Mesendoderm (in vitro differentiated cells): ENCODE measurements around the gene RAPGEF4.

Experiments used
- DNase-seq: peaks from one replicate; pipeline ENCODE4 v3.0.0; 2013
- H2AK5ac ChIP-seq: 2 replicates; pipeline ENCODE4 v1.6.1; 2013; ENCODE audit warnings: low read length, inconsistent platforms
- H2BK120ac ChIP-seq: 2 replicates; pipeline ENCODE4 v1.6.1; 2013; ENCODE audit warnings: low read depth, mild to moderate bottlenecking, low read length, moderate library complexity, mixed read lengths
- H2BK15ac ChIP-seq: replicated peaks from 2 replicates; pipeline ENCODE4 v1.6.1; 2013; ENCODE audit warnings: low read depth, mild to moderate bottlenecking, moderate library complexity
- H2BK5ac ChIP-seq: 2 replicates; pipeline ENCODE4 v1.6.1; 2013; ENCODE audit warnings: low read length, inconsistent platforms
- H3K18ac ChIP-seq: 2 replicates; pipeline ENCODE4 v1.6.1; 2013; ENCODE audit warnings: mild to moderate bottlenecking, low read length, mixed read lengths
- H3K23ac ChIP-seq: one replicate; pipeline ENCODE4 v1.6.1; 2013; ENCODE audit warnings: low read length
- H3K27ac ChIP-seq: 2 replicates; pipeline ENCODE4 v1.5.1; 2013; ENCODE audit warnings: low read depth, mild to moderate bottlenecking, inconsistent platforms, low read length, moderate library complexity
- H3K27me3 ChIP-seq: 2 replicates; pipeline ENCODE4 v1.6.1; 2013; ENCODE audit warnings: low read length, control low read depth, mild to moderate bottlenecking, inconsistent platforms; ENCODE audit not compliant: insufficient read depth, poor library complexity
- H3K36me3 ChIP-seq: 2 replicates; pipeline ENCODE4 v1.6.1; 2013; ENCODE audit warnings: low read length, inconsistent platforms; ENCODE audit not compliant: control insufficient read depth, insufficient read depth
- H3K4ac ChIP-seq: one replicate; pipeline ENCODE4 v1.6.1; 2013; ENCODE audit warnings: low read depth, mild to moderate bottlenecking, low read length, moderate library complexity
- H3K4me1 ChIP-seq: 2 replicates; pipeline ENCODE4 v1.6.1; 2013; ENCODE audit warnings: low read depth, low read length, inconsistent platforms; ENCODE audit not compliant: control insufficient read depth
- H3K4me2 ChIP-seq: 2 replicates; pipeline ENCODE4 v1.6.1; 2013; ENCODE audit warnings: low read length
- H3K4me3 ChIP-seq: 2 replicates; pipeline ENCODE4 v1.5.1; 2013; ENCODE audit warnings: mild to moderate bottlenecking, low read length
- H3K56ac ChIP-seq: one replicate; pipeline ENCODE4 v1.6.1; 2013; ENCODE audit warnings: low read length
- H3K79me1 ChIP-seq: 2 replicates; pipeline ENCODE4 v1.6.1; 2013; ENCODE audit warnings: low read length, inconsistent platforms
- H3K79me2 ChIP-seq: 2 replicates; pipeline ENCODE4 v1.6.1; 2013; ENCODE audit warnings: mild to moderate bottlenecking, low read length; ENCODE audit not compliant: control insufficient read depth, insufficient read depth
- H3K9ac ChIP-seq: 2 replicates; pipeline ENCODE4 v1.6.1; 2013; ENCODE audit warnings: low read length, inconsistent platforms
- H4K5ac ChIP-seq: one replicate; pipeline ENCODE4 v1.6.1; 2013; ENCODE audit warnings: low read length
- H4K8ac ChIP-seq: one replicate; pipeline ENCODE4 v1.6.1; 2013; ENCODE audit warnings: low read depth, mild to moderate bottlenecking, control low read depth, low read length, moderate library complexity
- WGBS: extraction: QIAGEN DNeasy Blood & Tissue Kit; methylation state at CpG from one replicate; pipeline ENCODE4 v1.1.7; 2013; ENCODE audit warnings: low lambda C conversion rate, missing lambda C conversion rate; ENCODE audit not compliant: insufficient coverage; ENCODE audit errors: extremely low coverage; 5-methylcytosine and 5-hydroxymethylcytosine counted together

Gene RAPGEF4

DNA sequence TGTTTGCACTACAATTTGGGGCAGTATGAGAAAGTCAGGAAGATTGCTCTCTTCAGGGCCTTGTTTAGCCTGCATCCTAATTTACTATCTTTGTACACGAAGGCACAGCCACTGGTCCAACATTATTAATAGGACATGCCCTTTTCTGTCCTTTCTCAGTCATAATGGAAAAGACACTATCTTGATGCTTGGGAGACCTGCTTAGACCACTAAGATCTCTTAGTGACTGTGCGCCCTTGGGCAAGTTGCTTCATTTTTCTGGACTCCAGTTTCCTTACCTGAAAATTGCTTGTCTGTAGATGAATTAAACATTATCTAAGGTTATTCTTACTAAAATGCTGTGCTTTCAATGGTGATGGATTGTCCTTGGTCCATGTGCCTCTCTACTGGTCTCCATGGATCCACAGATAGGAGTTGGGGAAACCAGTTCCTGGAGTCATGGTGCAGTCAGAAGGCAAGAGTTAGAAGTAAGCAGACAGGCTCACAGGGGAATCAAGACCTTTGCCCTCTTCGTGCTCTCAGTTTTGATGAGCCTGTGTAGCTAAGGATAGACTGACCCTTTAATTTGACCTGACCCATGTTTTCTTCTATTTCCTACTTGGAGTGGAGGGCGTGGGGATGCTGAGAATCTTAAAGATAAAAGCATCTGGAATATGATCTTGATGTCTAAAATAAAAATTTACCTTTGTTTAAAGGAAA is 114.0 kb downstream of the RAPGEF4 start:
- H3K23ac ChIP-seq, result no peak overlapping the region
- no peak overlapping the region for H2BK5ac ChIP-seq
- no peak overlapping the region for H3K27ac ChIP-seq
- H4K8ac ChIP-seq, result no peak overlapping the region
- no peak overlapping the region for H3K56ac ChIP-seq
- DNase-seq, result no peak
- no peaks in the 10 kb centered on the region for H3K79me2 ChIP-seq
- H3K27me3 ChIP-seq, result no peaks in the 10 kb centered on the region
- H3K79me1 ChIP-seq, result no peaks in the 10 kb centered on the region
- H2BK120ac ChIP-seq, result no peak overlapping the region
- H3K4me2 ChIP-seq, result no peak overlapping the region
- no CpG with 5 or more reads among the region's 4 CpGs for WGBS
- H4K5ac ChIP-seq, result no peak overlapping the region
- H3K4me3 ChIP-seq, result no peak overlapping the region
- H3K18ac ChIP-seq, result no peak overlapping the region
- H2AK5ac ChIP-seq, result no peak overlapping the region
- H3K9ac ChIP-seq, result no peak overlapping the region
- no peaks in the 10 kb centered on the region for H3K36me3 ChIP-seq
- H3K4ac ChIP-seq, result no peak overlapping the region
- H2BK15ac ChIP-seq, result no peak overlapping the region
- no peaks in the 10 kb centered on the region for H3K4me1 ChIP-seq

DNA sequence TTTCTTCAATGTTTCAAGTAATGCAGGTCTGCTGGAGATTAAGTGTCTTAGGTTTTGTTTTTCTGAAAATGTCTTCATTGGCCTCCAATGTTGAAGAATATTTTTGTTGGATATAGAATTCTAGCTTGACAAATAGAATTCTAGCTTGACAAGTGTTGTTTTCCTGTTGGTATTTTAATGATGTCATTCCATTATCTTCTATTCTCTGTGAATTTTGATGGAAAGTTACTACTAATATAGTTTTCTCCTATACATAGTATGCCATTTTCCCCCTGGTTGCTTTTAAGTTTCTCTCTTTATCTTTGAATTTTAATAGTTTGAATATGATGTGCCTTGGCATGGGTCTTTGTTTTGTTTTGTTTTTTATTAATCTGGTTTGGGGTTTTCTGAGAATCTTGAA is 119.9 kb downstream of the RAPGEF4 start:
- Histone ChIP-seq H4K8ac (no peak overlapping the region), H3K18ac (no peak overlapping the region), H3K4me3 (no peak overlapping the region), H3K9ac (no peak overlapping the region), H4K5ac (no peak overlapping the region), H2BK5ac (no peak overlapping the region), H3K4ac (no peak overlapping the region), H3K4me1 (no peaks in the 10 kb centered on the region), H2BK120ac (no peak overlapping the region), H3K27me3 (no peaks in the 10 kb centered on the region), H2BK15ac (no peak overlapping the region), H3K23ac (no peak overlapping the region), H3K56ac (no peak overlapping the region), H3K36me3 (no peaks in the 10 kb centered on the region), H3K4me2 (no peak overlapping the region), H3K79me1 (no peaks in the 10 kb centered on the region), H3K79me2 (no peaks in the 10 kb centered on the region), H2AK5ac (no peak overlapping the region), H3K27ac (no peak overlapping the region)
- DNase-seq, result no peak

DNA sequence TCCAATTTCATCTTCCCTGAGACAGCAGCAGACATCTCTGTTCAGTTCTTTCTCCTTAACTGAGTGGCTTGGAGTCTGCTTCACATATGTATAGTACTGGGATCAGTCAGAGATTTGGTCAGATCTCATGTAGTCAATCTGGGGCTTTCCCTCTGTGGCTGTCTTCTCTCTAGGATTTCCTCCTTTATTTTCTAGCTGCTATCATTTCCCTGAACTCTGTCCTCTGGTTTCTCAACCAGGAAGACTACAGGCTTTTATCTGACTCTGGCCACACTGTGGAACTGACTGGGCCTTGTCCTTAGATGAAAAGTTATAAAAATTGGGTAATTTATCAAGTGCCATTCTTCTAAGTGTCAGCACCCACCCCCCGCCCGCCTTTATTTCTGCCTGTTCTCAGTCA is 121.0 kb downstream of the RAPGEF4 start:
- Histone ChIP-seq H3K4me1 (no peaks in the 10 kb centered on the region), H3K23ac (no peak overlapping the region), H3K36me3 (no peaks in the 10 kb centered on the region), H3K4me2 (no peak overlapping the region), H4K5ac (no peak overlapping the region), H3K79me1 (no peaks in the 10 kb centered on the region), H2BK5ac (no peak overlapping the region), H3K4ac (no peak overlapping the region), H2BK15ac (no peak overlapping the region), H4K8ac (no peak overlapping the region), H3K27ac (no peak overlapping the region), H2BK120ac (no peak overlapping the region), H2AK5ac (no peak overlapping the region), H3K9ac (no peak overlapping the region), H3K56ac (no peak overlapping the region), H3K4me3 (no peak overlapping the region), H3K27me3 (no peaks in the 10 kb centered on the region), H3K79me2 (no peaks in the 10 kb centered on the region), H3K18ac (no peak overlapping the region)
- WGBS, result no CpG with 5 or more reads among the region's 2 CpGs
- no peak for DNase-seq

- Histone ChIP-seq H3K4me3 (no peak overlapping the region), H3K79me2 (no peaks in the 10 kb centered on the region), H4K8ac (no peak overlapping the region), H3K9ac (no peak overlapping the region), H2BK5ac (no peak overlapping the region), H3K27me3 (no peaks in the 10 kb centered on the region), H3K36me3 (no peaks in the 10 kb centered on the region), H2BK120ac (no peak overlapping the region), H3K4me1 (no peaks in the 10 kb centered on the region), H3K18ac (no peak overlapping the region), H2BK15ac (no peak overlapping the region), H4K5ac (no peak overlapping the region), H3K56ac (no peak overlapping the region), H2AK5ac (no peak overlapping the region), H3K79me1 (no peaks in the 10 kb centered on the region), H3K4me2 (no peak overlapping the region), H3K23ac (no peak overlapping the region), H3K4ac (no peak overlapping the region), H3K27ac (no peak overlapping the region)
- no peak for DNase-seq
- WGBS, result no CpG with 5 or more reads among the region's 1 CpG
Observed at GRCh38 chr2:172858473-172858745, 122.8 kb downstream of the RAPGEF4 start.

GRCh38 chr2:172859581-172860335 is 124.1 kb downstream of the RAPGEF4 start:
- H3K4ac ChIP-seq, result no peak overlapping the region
- no peak overlapping the region for H2AK5ac ChIP-seq
- no peak overlapping the region for H3K18ac ChIP-seq
- H2BK120ac ChIP-seq, result no peak overlapping the region
- no peak overlapping the region for H4K8ac ChIP-seq
- DNase-seq, result no peak
- H3K23ac ChIP-seq, result no peak overlapping the region
- no peak overlapping the region for H2BK15ac ChIP-seq
- H3K56ac ChIP-seq, result no peak overlapping the region
- no peak overlapping the region for H2BK5ac ChIP-seq
- H3K27ac ChIP-seq, result no peak overlapping the region
- no peaks in the 10 kb centered on the region for H3K4me1 ChIP-seq
- no peak overlapping the region for H3K9ac ChIP-seq
- no peak overlapping the region for H3K4me3 ChIP-seq
- no peaks in the 10 kb centered on the region for H3K79me1 ChIP-seq
- no peak overlapping the region for H4K5ac ChIP-seq
- WGBS, result no CpG with 5 or more reads among the region's 9 CpGs
- H3K27me3 ChIP-seq, result no peaks in the 10 kb centered on the region
- H3K4me2 ChIP-seq, result no peak overlapping the region
- no peaks in the 10 kb centered on the region for H3K36me3 ChIP-seq
- H3K79me2 ChIP-seq, result no peaks in the 10 kb centered on the region

GRCh38 chr2:172860336-172860707 is 124.7 kb downstream of the RAPGEF4 start:
- Histone ChIP-seq H3K4me1 (no peaks in the 10 kb centered on the region), H3K27ac (no peak overlapping the region), H3K79me1 (no peaks in the 10 kb centered on the region), H3K56ac (no peak overlapping the region), H4K5ac (no peak overlapping the region), H3K18ac (no peak overlapping the region), H3K23ac (no peak overlapping the region), H3K9ac (no peak overlapping the region), H2BK120ac (no peak overlapping the region), H2BK15ac (no peak overlapping the region), H2AK5ac (no peak overlapping the region), H3K36me3 (no peaks in the 10 kb centered on the region), H2BK5ac (no peak overlapping the region), H3K27me3 (no peaks in the 10 kb centered on the region), H3K4me3 (no peak overlapping the region), H3K4me2 (no peak overlapping the region), H4K8ac (no peak overlapping the region), H3K79me2 (no peaks in the 10 kb centered on the region), H3K4ac (no peak overlapping the region)
- DNase-seq, result no peak
- 100% methylated on average over 2 of the region's 2 CpGs for WGBS
